Activated B cell treated with CpG ODN at 0.5 μM for 24 hours (primary cell): ENCODE data around the gene PIEZO2. TPM values are rescaled to one million over a fixed set of nuclear protein-coding genes. Genes with fewer than 3 reads are reported as not detected.

Experiments used
- ATAC-seq: fragments of 200-7000 bp; cut with Tn5 transposase; one replicate; pipeline ENCODE4 v1.10.0; 2021; ENCODE audit warnings: low read depth, mild to moderate bottlenecking, moderate library complexity
- CTCF ChIA-PET: fragments of 350-600 bp; sonication (Branson Sonifier 250); formaldehyde crosslinking; loops from one replicate; lab custom pipeline; 2021; ENCODE audit warnings: antibody characterized with exemption; lab: Charles Lee
- POLR2A ChIA-PET: fragments of 350-600 bp; sonication (Branson Sonifier 250); formaldehyde crosslinking; loops from one replicate; lab custom pipeline; 2021; ENCODE audit warnings: antibody characterized with exemption; lab: Charles Lee
- DNase-seq: peaks from one replicate; pipeline ENCODE4 v3.0.0; 2022
- H3K27ac Mint-ChIP-seq: one replicate; pipeline ENCODE4 v1.8.0; 2020; ENCODE audit warnings: mixed read lengths
- H3K27me3 Mint-ChIP-seq: one replicate; pipeline ENCODE4 v1.8.0; 2021; ENCODE audit warnings: mixed read lengths
- H3K36me3 Mint-ChIP-seq: one replicate; pipeline ENCODE4 v1.8.0; 2021; ENCODE audit warnings: low read depth, mixed read lengths
- H3K4me1 Mint-ChIP-seq: one replicate; pipeline ENCODE4 v1.8.0; 2021; ENCODE audit warnings: mixed read lengths
- H3K4me3 Mint-ChIP-seq: one replicate; pipeline ENCODE4 v1.8.0; 2020; ENCODE audit warnings: mild to moderate bottlenecking, mixed read lengths
- H3K9me3 Mint-ChIP-seq: one replicate; pipeline ENCODE4 v1.8.0; 2020; ENCODE audit warnings: mixed read lengths
- CTCF ChIP-seq: fragments of 200-600 bp; IDR thresholded peaks from one replicate; pipeline ENCODE4 v1.8.0; 2022; ENCODE audit warnings: antibody characterized with exemption, mild to moderate bottlenecking
- intact Hi-C: fragments of 100-400 bp; cut with micrococcal nuclease; formaldehyde crosslinking; loops from one replicate; pipeline ENCODE4 v1.15.1; 2024
- total RNA-seq: library from RNA; stranded (reverse); gene quantifications from 2 replicates; pipeline ENCODE4 v1.2.3, GENCODE V29; 2022

PIEZO2 gene
- total RNA-seq, 1 donor from 2014 or later, result not detected

GRCh38 chr18:11095674-11096293, 53.6 kb downstream of the PIEZO2 start:
- Mint-ChIP-seq H3K4me1 (no peaks in the 10 kb centered on the region), H3K36me3 (no peaks in the 10 kb centered on the region), H3K27ac (no peak overlapping the region), H3K27me3 (no peaks in the 10 kb centered on the region), H3K9me3 (no peaks in the 10 kb centered on the region), H3K4me3 (no peak overlapping the region)
- ATAC-seq, result no peak
- no peak for TF ChIP-seq CTCF
- intact Hi-C loops, result no loop called here
- POLR2A ChIA-PET, result no interaction called here
- CTCF ChIA-PET, result no interaction called here
- DNase-seq, result no peak

GRCh38 chr18:11095211-11095610, 54.2 kb downstream of the PIEZO2 start:
- H3K27ac Mint-ChIP-seq, result no peak overlapping the region
- POLR2A ChIA-PET, result no interaction called here
- no peaks in the 10 kb centered on the region for H3K27me3 Mint-ChIP-seq
- H3K9me3 Mint-ChIP-seq, result no peaks in the 10 kb centered on the region
- H3K36me3 Mint-ChIP-seq, result no peaks in the 10 kb centered on the region
- H3K4me3 Mint-ChIP-seq, result no peak overlapping the region
- intact Hi-C loops, result no loop called here
- no peak for TF ChIP-seq CTCF
- H3K4me1 Mint-ChIP-seq, result no peaks in the 10 kb centered on the region
- DNase-seq (no peak), ATAC-seq (no peak)
- CTCF ChIA-PET, result no interaction called here

DNA sequence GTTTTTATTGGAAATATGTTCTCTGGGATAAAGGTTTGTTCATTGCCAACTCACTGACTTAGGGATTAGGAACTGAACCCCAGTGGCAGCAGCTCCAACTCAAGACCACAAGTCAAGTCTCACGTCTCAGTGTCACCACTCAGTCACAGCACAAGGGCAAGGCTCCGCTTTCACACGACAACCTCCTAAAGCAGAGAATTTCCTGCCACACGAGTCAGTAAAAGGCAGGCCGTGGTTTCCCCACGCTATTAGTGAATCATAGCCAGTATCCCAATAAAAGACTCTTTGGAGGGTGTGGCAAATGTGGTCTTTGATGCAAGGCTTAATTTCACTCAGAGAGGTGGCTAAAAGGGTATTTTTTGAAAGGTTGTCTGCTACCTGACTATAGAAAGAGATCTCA, 57.6 kb downstream of the PIEZO2 start:
- CTCF ChIA-PET, result no interaction called here
- Mint-ChIP-seq H3K9me3 (no peaks in the 10 kb centered on the region), H3K27ac (no peak overlapping the region), H3K36me3 (no peaks in the 10 kb centered on the region), H3K4me1 (no peaks in the 10 kb centered on the region), H3K27me3 (peaks cover 5% of the 10 kb centered on the region), H3K4me3 (no peak overlapping the region)
- ATAC-seq (no peak), DNase-seq (no peak)
- POLR2A ChIA-PET, result no interaction called here
- no peak for TF ChIP-seq CTCF
- intact Hi-C loops, result no loop called here

- H3K9me3 Mint-ChIP-seq, result no peaks in the 10 kb centered on the region
- ChIA-PET CTCF (no interaction called here), POLR2A (no interaction called here)
- H3K27ac Mint-ChIP-seq, result no peak overlapping the region
- ATAC-seq (no peak), DNase-seq (no peak)
- TF ChIP-seq CTCF, result no peak
- intact Hi-C loops, result no loop called here
- no peaks in the 10 kb centered on the region for H3K4me1 Mint-ChIP-seq
- H3K36me3 Mint-ChIP-seq, result no peaks in the 10 kb centered on the region
- H3K27me3 Mint-ChIP-seq, result peaks cover 5% of the 10 kb centered on the region
- H3K4me3 Mint-ChIP-seq, result no peak overlapping the region
Observed at GRCh38 chr18:11089931-11090715, 59.2 kb downstream of the PIEZO2 start.

DNA sequence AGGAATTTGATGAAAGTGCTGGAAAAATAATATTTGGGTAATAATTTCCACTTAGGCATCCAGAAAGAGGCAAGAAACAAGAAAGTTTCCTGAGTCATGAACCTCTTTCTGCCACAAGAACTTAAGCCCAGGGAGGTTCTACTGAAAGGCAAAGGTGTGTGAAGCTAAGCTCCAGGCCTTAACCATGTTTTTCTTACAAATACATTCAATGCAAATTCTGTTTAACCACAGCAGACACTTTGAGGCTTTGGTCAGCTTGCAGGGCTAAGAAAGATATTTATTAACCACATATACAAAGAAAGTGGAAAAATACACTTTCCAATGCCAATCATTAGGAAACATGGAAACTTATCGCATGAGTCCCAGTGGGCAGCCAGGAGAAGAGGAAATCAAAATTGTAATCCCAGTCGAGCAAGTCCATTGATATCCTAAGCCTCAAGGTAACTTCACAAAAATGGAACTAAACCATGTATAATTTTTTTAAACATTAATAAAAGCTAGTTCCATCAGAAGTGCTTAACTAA, 68.3 kb downstream of the PIEZO2 start:
- H3K36me3 Mint-ChIP-seq, result no peaks in the 10 kb centered on the region
- H3K27me3 Mint-ChIP-seq, result peaks cover 3% of the 10 kb centered on the region
- no peak for TF ChIP-seq CTCF
- no peak for DNase-seq
- no peaks in the 10 kb centered on the region for H3K4me1 Mint-ChIP-seq
- no peak for ATAC-seq
- H3K4me3 Mint-ChIP-seq, result no peak overlapping the region
- no peak overlapping the region for H3K27ac Mint-ChIP-seq
- POLR2A ChIA-PET, result no interaction called here
- H3K9me3 Mint-ChIP-seq, result no peaks in the 10 kb centered on the region
- CTCF ChIA-PET, result no interaction called here
- intact Hi-C loops, result no loop called here
